Activated naive CD4-positive, alpha-beta T cell treated with anti-CD3 and anti-CD28 coated beads for 36 hours (primary cell): ENCODE data around the gene MOGAT1. TPM values are rescaled to one million over a fixed set of nuclear protein-coding genes. Genes with fewer than 3 reads are reported as not detected.

Source experiments
- CTCF ChIA-PET: fragments of 350-600 bp; sonication (Branson Sonifier 250); formaldehyde crosslinking; loops from one replicate; lab custom pipeline; 2021; ENCODE audit warnings: antibody characterized with exemption; lab: Charles Lee
- DNase-seq: peaks from one replicate; pipeline ENCODE4 v3.0.0-alpha.2; 2020
- H3K27ac Mint-ChIP-seq: one replicate; pipeline ENCODE4 v1.8.0; 2021; ENCODE audit warnings: mild to moderate bottlenecking, mixed read lengths
- H3K27me3 Mint-ChIP-seq: one replicate; pipeline ENCODE4 v1.8.0; 2021; ENCODE audit warnings: low read depth, mixed read lengths
- H3K36me3 Mint-ChIP-seq: one replicate; pipeline ENCODE4 v1.8.0; 2021; ENCODE audit warnings: low read depth, mixed read lengths
- H3K4me1 Mint-ChIP-seq: one replicate; pipeline ENCODE4 v1.8.0; 2021; ENCODE audit warnings: low read depth, mixed read lengths
- H3K4me3 Mint-ChIP-seq: one replicate; pipeline ENCODE4 v1.8.0; 2021; ENCODE audit warnings: mild to moderate bottlenecking, moderate library complexity, mixed read lengths
- H3K9me3 Mint-ChIP-seq: one replicate; pipeline ENCODE4 v1.8.0; 2021; ENCODE audit warnings: mixed read lengths
- intact Hi-C: fragments of 100-400 bp; cut with micrococcal nuclease; formaldehyde crosslinking; loops from one replicate; pipeline ENCODE4 v1.15.1; 2023
- total RNA-seq, 2 experiments: library from RNA; stranded (reverse); gene quantifications; one replicate each; pipeline ENCODE4 v1.2.3, GENCODE V29; 2021

Gene MOGAT1
- total RNA-seq, 2 experiments from 2014 or later, result not detected

- Mint-ChIP-seq H3K27me3 (no peaks in the 10 kb centered on the region), H3K4me1 (peaks cover 44% of the 10 kb centered on the region), H3K4me3 (peak overlapping the region; percentile 31), H3K36me3 (peaks cover 25% of the 10 kb centered on the region), H3K27ac (peak overlapping the region; percentile 40), H3K9me3 (no peaks in the 10 kb centered on the region)
- no peak for DNase-seq
- intact Hi-C loops, result loop anchor here (10.0 kb wide), 1 partner anchor 1932 kb away; the partner anchor contains the start of gene CUL3
- CTCF ChIA-PET, result no interaction called here
Observed at GRCh38 chr2:222652491-222653255, 18.8 kb upstream of the MOGAT1 start.

- Mint-ChIP-seq H3K27ac (peak overlapping the region; percentile 40), H3K4me3 (peak overlapping the region; percentile 31), H3K9me3 (no peaks in the 10 kb centered on the region), H3K36me3 (peaks cover 25% of the 10 kb centered on the region), H3K27me3 (no peaks in the 10 kb centered on the region), H3K4me1 (peaks cover 44% of the 10 kb centered on the region)
- CTCF ChIA-PET, result no interaction called here
- no peak for DNase-seq
- intact Hi-C loops, result loop anchor here (10.0 kb wide), 1 partner anchor 1932 kb away; the partner anchor contains the start of gene CUL3
Observed at GRCh38 chr2:222653280-222653679, 18.2 kb upstream of the MOGAT1 start.

- Mint-ChIP-seq H3K4me3 (peak within 1 kb of the TSS; percentile 98), H3K4me1 (peaks cover 37% of the 10 kb centered on the region), H3K36me3 (peaks cover 19% of the 10 kb centered on the region), H3K27ac (peak within 1 kb of the TSS; percentile 98), H3K27me3 (no peaks in the 10 kb centered on the region), H3K9me3 (no peaks in the 10 kb centered on the region)
- CTCF ChIA-PET, result interaction anchor here (0.8 to 1.5 kb wide), 2 partner anchors 14 to 52 kb away, joined by 3 read pairs; no protein-coding TSS in a partner anchor
- intact Hi-C loops, result loop anchor here (1.0 to 10.0 kb wide), 9 partner anchors 34 to 1929 kb away; partner anchors contain the start of gene CUL3
- DNase-seq, result peak; percentile 94
Observed at GRCh38 chr2:222655787-222656525, 15.5 kb upstream of the MOGAT1 start, which contains the start of gene FARSB. FARSB (minus strand) TSS chr2:222656092; CDS start chr2:222656073, 19 bp downstream.

- Mint-ChIP-seq H3K36me3 (peaks cover 15% of the 10 kb centered on the region), H3K27me3 (no peaks in the 10 kb centered on the region), H3K4me3 (peak overlapping the region; percentile 98), H3K9me3 (no peaks in the 10 kb centered on the region), H3K27ac (peak overlapping the region; percentile 98), H3K4me1 (peaks cover 31% of the 10 kb centered on the region)
- no peak for DNase-seq
- CTCF ChIA-PET, result interaction anchor here (0.6 kb wide), 1 partner anchor 1737 kb away, joined by 3 read pairs; no protein-coding TSS in a partner anchor
- intact Hi-C loops, result loop anchor here (1.0 to 10.0 kb wide), 9 partner anchors 34 to 1928 kb away; partner anchors contain the start of gene CUL3
Observed at GRCh38 chr2:222656526-222657446, 14.7 kb upstream of the MOGAT1 start.

- Mint-ChIP-seq H3K9me3 (no peaks in the 10 kb centered on the region), H3K27ac (no peak overlapping the region), H3K36me3 (no peaks in the 10 kb centered on the region), H3K4me1 (no peaks in the 10 kb centered on the region), H3K27me3 (peaks cover 4% of the 10 kb centered on the region), H3K4me3 (no peak overlapping the region)
- CTCF ChIA-PET, result interaction anchor here (0.8 kb wide), 1 partner anchor 134 kb away, joined by 3 read pairs; no protein-coding TSS in a partner anchor
- DNase-seq, result no peak
- intact Hi-C loops, result no loop called here
Observed at GRCh38 chr2:222663479-222663878, 8.0 kb upstream of the MOGAT1 start.

- intact Hi-C loops, result no loop called here
- CTCF ChIA-PET, result interaction anchor here (0.5 to 0.8 kb wide), 2 partner anchors 17 to 221 kb away, joined by 3 read pairs; no protein-coding TSS in a partner anchor
- Mint-ChIP-seq H3K4me3 (no peak overlapping the region), H3K4me1 (peaks cover 7% of the 10 kb centered on the region), H3K36me3 (no peaks in the 10 kb centered on the region), H3K9me3 (no peaks in the 10 kb centered on the region), H3K27me3 (peaks cover 43% of the 10 kb centered on the region), H3K27ac (no peak overlapping the region)
- no peak for DNase-seq
Observed at GRCh38 chr2:222668494-222669154, 2.8 kb upstream of the MOGAT1 start.

- peaks cover 46% of the 10 kb centered on the region for H3K27me3 Mint-ChIP-seq
- no peaks in the 10 kb centered on the region for H3K36me3 Mint-ChIP-seq
- peaks cover 7% of the 10 kb centered on the region for H3K4me1 Mint-ChIP-seq
- H3K9me3 Mint-ChIP-seq, result no peaks in the 10 kb centered on the region
- no peak for DNase-seq
- intact Hi-C loops, result no loop called here
- CTCF ChIA-PET, result interaction anchor here (0.9 kb wide), 1 partner anchor 14 kb away, joined by 3 read pairs; the partner anchor contains the start of gene FARSB
- no peak overlapping the region for H3K27ac Mint-ChIP-seq
- H3K4me3 Mint-ChIP-seq, result no peak overlapping the region
Observed at GRCh38 chr2:222669353-222669752, 2.1 kb upstream of the MOGAT1 start.

- Mint-ChIP-seq H3K27me3 (peaks cover 49% of the 10 kb centered on the region), H3K4me3 (no peak overlapping the region), H3K9me3 (no peaks in the 10 kb centered on the region), H3K27ac (no peak overlapping the region), H3K36me3 (no peaks in the 10 kb centered on the region), H3K4me1 (peaks cover 7% of the 10 kb centered on the region)
- DNase-seq, result no peak
- CTCF ChIA-PET, result interaction anchor here (0.9 to 1.6 kb wide), 3 partner anchors 15 to 39 kb away, joined by 3 to 6 read pairs (median 4); partner anchors contain the start of gene FARSB
- intact Hi-C loops, result no loop called here
Observed at GRCh38 chr2:222670191-222671038, 1.0 kb upstream of the MOGAT1 start.

GRCh38 chr2:222672068-222672401, 577 bp downstream of the MOGAT1 start:
- no peak for DNase-seq
- CTCF ChIA-PET, result interaction anchor here (0.6 to 1.6 kb wide), 3 partner anchors 12 to 35 kb away, joined by 3 to 6 read pairs (median 5); no protein-coding TSS in a partner anchor

GRCh38 chr2:222673273-222673672, 1.8 kb downstream of the MOGAT1 start:
- Mint-ChIP-seq H3K36me3 (no peaks in the 10 kb centered on the region), H3K27ac (no peak overlapping the region), H3K27me3 (peaks cover 55% of the 10 kb centered on the region), H3K4me1 (peaks cover 7% of the 10 kb centered on the region), H3K4me3 (no peak overlapping the region), H3K9me3 (no peaks in the 10 kb centered on the region)
- CTCF ChIA-PET, result interaction anchor here (0.5 kb wide), 1 partner anchor 124 kb away, joined by 4 read pairs; no protein-coding TSS in a partner anchor
- intact Hi-C loops, result no loop called here
- no peak for DNase-seq

More at GRCh38 chr2:222672068-222672401, 577 bp downstream of the MOGAT1 start:
- H3K4me1 Mint-ChIP-seq, result peaks cover 7% of the 10 kb centered on the region
- no peaks in the 10 kb centered on the region for H3K9me3 Mint-ChIP-seq
- no peak overlapping the region for H3K27ac Mint-ChIP-seq
- intact Hi-C loops, result no loop called here
- H3K4me3 Mint-ChIP-seq, result peak overlapping the region; percentile 47
- H3K36me3 Mint-ChIP-seq, result no peaks in the 10 kb centered on the region
- peaks cover 51% of the 10 kb centered on the region for H3K27me3 Mint-ChIP-seq
